CD4-positive, alpha-beta T cell treated with Interleukin-4 for 1 hour (primary cell): ENCODE data around the gene HOXC11.
A peak's percentile ranks its signal among the peaks of the same experiment; 100 is the strongest.

Experiments used
- DNase-seq, 2 donors: peaks; one replicate each; pipeline ENCODE4 v3.0.0-alpha.2; 2020 to 2022

Gene HOXC11

GRCh38 chr12:53960187-53961024 is 12.5 kb upstream of the HOXC11 start:
- DNase-seq = no peak

- no peak for DNase-seq
Observed at GRCh38 chr12:53961025-53961761, 11.7 kb upstream of the HOXC11 start.

GRCh38 chr12:53963005-53963404 is 9.9 kb upstream of the HOXC11 start:
- no peak for DNase-seq

GRCh38 chr12:53963434-53964314 is 9.3 kb upstream of the HOXC11 start:
- DNase-seq = no peak

- no peak for DNase-seq
Observed at GRCh38 chr12:53964315-53964713, 8.6 kb upstream of the HOXC11 start.

GRCh38 chr12:53965281-53966084 is 7.4 kb upstream of the HOXC11 start:
- no peak for DNase-seq

- no peak for DNase-seq
Observed at GRCh38 chr12:53966085-53966384, 6.9 kb upstream of the HOXC11 start.

GRCh38 chr12:53966385-53967133 is 6.4 kb upstream of the HOXC11 start:
- DNase-seq = no peak

GRCh38 chr12:53967421-53967925 is 5.5 kb upstream of the HOXC11 start:
- no peak for DNase-seq

- DNase-seq = no peak
Observed at GRCh38 chr12:53968214-53969127, 4.5 kb upstream of the HOXC11 start.

- DNase-seq = no peak
Observed at GRCh38 chr12:53969588-53970259, 3.2 kb upstream of the HOXC11 start.

GRCh38 chr12:53970451-53970850 is 2.5 kb upstream of the HOXC11 start:
- DNase-seq = no peak

- DNase-seq = no peak
Observed at GRCh38 chr12:53971129-53971528, 1.8 kb upstream of the HOXC11 start.

GRCh38 chr12:53971686-53972085 is 1.2 kb upstream of the HOXC11 start:
- DNase-seq = no peak

- no peak for DNase-seq
Observed at GRCh38 chr12:53972152-53972702, 699 bp upstream of the HOXC11 start.

- no peak for DNase-seq
Observed at GRCh38 chr12:53973236-53974042, 513 bp downstream of the HOXC11 start.

- DNase-seq = peak in 1 of 2 donors; percentile 19
Observed at GRCh38 chr12:53974084-53975063, 1.4 kb downstream of the HOXC11 start, which contains the start of gene HOTAIR. Gene HOTAIR (minus strand): TSS chr12:53974954.
